Large intestine (tissue), 3 donors: ENCODE results near the gene ITPRIPL1. TPM values are rescaled to one million over a fixed set of nuclear protein-coding genes. Genes with fewer than 3 reads are reported as not detected.

ENCODE experiments used
- DNase-seq, 2 donors: peaks; one replicate each; pipeline versions ENCODE4 v3.0.0 to v3.0.0-alpha.2; 2013
- H3K27ac ChIP-seq: one replicate; pipeline ENCODE4 v1.5.1; 2013; ENCODE audit warnings: low read length
- H3K27me3 ChIP-seq: 2 replicates; pipeline ENCODE4 v1.6.1; 2013; ENCODE audit warnings: low read length; ENCODE audit not compliant: control insufficient read depth, insufficient read depth
- H3K36me3 ChIP-seq: 2 replicates; pipeline ENCODE4 v1.6.1; 2013; ENCODE audit warnings: low read length; ENCODE audit not compliant: control insufficient read depth, insufficient read depth
- H3K4me1 ChIP-seq: one replicate; pipeline ENCODE4 v1.6.1; 2013; ENCODE audit warnings: low read length; ENCODE audit not compliant: control insufficient read depth, insufficient read depth
- H3K4me3 ChIP-seq: one replicate; pipeline ENCODE4 v1.5.1; 2013; ENCODE audit warnings: low read length
- H3K9me3 ChIP-seq: one replicate; pipeline ENCODE4 v1.6.1; 2013; ENCODE audit warnings: mild to moderate bottlenecking, low read depth, low read length, moderate library complexity; ENCODE audit not compliant: control insufficient read depth
- WGBS: methylation state at CpG from one replicate; pipeline ENCODE4 v1.1.5; 2013; ENCODE audit warnings: low lambda C conversion rate; ENCODE audit not compliant: insufficient coverage; 5-methylcytosine and 5-hydroxymethylcytosine counted together
- polyA plus RNA-seq: library from polyadenylated mRNA; unstranded; fragments of 120-200 nt; gene quantifications from one replicate; pipeline ENCODE4 v1.2.1, GENCODE V29; 2013

The ITPRIPL1 gene
- polyA plus RNA-seq, 1 donor = 1.9 TPM

- peaks cover 31% of the 10 kb centered on the region for H3K36me3 ChIP-seq
- peak within 1 kb of the TSS; percentile 94 for H3K4me3 ChIP-seq
- DNase-seq = peak; percentile 82 to 92
- H3K27ac ChIP-seq = peak within 1 kb of the TSS; percentile 85
- no peaks in the 10 kb centered on the region for H3K27me3 ChIP-seq
- H3K4me1 ChIP-seq = peaks cover 8% of the 10 kb centered on the region
- no peaks in the 10 kb centered on the region for H3K9me3 ChIP-seq
- WGBS = no CpG with 5 or more reads among the region's 61 CpGs
Measured at GRCh38 chr2:96305091-96305978, 19.8 kb upstream of the ITPRIPL1 start, which contains the start of gene SNRNP200. TSS of gene SNRNP200 (minus strand) at chr2:96305546. CDS start at chr2:96305437, 109 bp downstream.

- Histone ChIP-seq H3K4me1 (peaks cover 8% of the 10 kb centered on the region), H3K9me3 (no peaks in the 10 kb centered on the region), H3K27me3 (no peaks in the 10 kb centered on the region), H3K4me3 (peak overlapping the region; percentile 94), H3K36me3 (peaks cover 29% of the 10 kb centered on the region), H3K27ac (peak overlapping the region; percentile 85)
- no peak for DNase-seq
- WGBS = no CpG with 5 or more reads among the region's 9 CpGs
Measured at GRCh38 chr2:96305979-96306308, 19.2 kb upstream of the ITPRIPL1 start.

- no peak overlapping the region for H3K27ac ChIP-seq
- no peaks in the 10 kb centered on the region for H3K27me3 ChIP-seq
- peak overlapping the region; percentile 94 for H3K4me3 ChIP-seq
- peaks cover 25% of the 10 kb centered on the region for H3K36me3 ChIP-seq
- H3K9me3 ChIP-seq = no peaks in the 10 kb centered on the region
- no peak for DNase-seq
- WGBS = no CpG with 5 or more reads among the region's 3 CpGs
- peaks cover 8% of the 10 kb centered on the region for H3K4me1 ChIP-seq
Measured at GRCh38 chr2:96306370-96306769, 18.7 kb upstream of the ITPRIPL1 start.

GRCh38 chr2:96308248-96308647 lies 16.9 kb upstream of the ITPRIPL1 start:
- Histone ChIP-seq H3K27me3 (no peaks in the 10 kb centered on the region), H3K4me3 (no peak overlapping the region), H3K27ac (no peak overlapping the region), H3K4me1 (peaks cover 8% of the 10 kb centered on the region), H3K9me3 (no peaks in the 10 kb centered on the region), H3K36me3 (peaks cover 7% of the 10 kb centered on the region)
- 90% methylated on average over 2 of the region's 5 CpGs for WGBS
- no peak for DNase-seq

- Histone ChIP-seq H3K36me3 (no peaks in the 10 kb centered on the region), H3K27me3 (peaks cover 28% of the 10 kb centered on the region), H3K9me3 (no peaks in the 10 kb centered on the region), H3K27ac (no peak overlapping the region), H3K4me1 (no peaks in the 10 kb centered on the region), H3K4me3 (no peak overlapping the region)
- DNase-seq = no peak
- no CpG with 5 or more reads among the region's 3 CpGs for WGBS
Measured at GRCh38 chr2:96315005-96315399, 10.1 kb upstream of the ITPRIPL1 start.

- DNase-seq = no peak
- H3K4me3 ChIP-seq = no peak overlapping the region
- H3K27me3 ChIP-seq = peaks cover 32% of the 10 kb centered on the region
- no peaks in the 10 kb centered on the region for H3K4me1 ChIP-seq
- H3K9me3 ChIP-seq = no peaks in the 10 kb centered on the region
- WGBS = no CpG with 5 or more reads among the region's 7 CpGs
- no peaks in the 10 kb centered on the region for H3K36me3 ChIP-seq
- no peak overlapping the region for H3K27ac ChIP-seq
Measured at GRCh38 chr2:96315400-96316071, 9.6 kb upstream of the ITPRIPL1 start.

GRCh38 chr2:96316999-96317398 lies 8.1 kb upstream of the ITPRIPL1 start:
- Histone ChIP-seq H3K9me3 (no peaks in the 10 kb centered on the region), H3K27ac (no peak overlapping the region), H3K4me3 (no peak overlapping the region), H3K27me3 (peaks cover 47% of the 10 kb centered on the region), H3K36me3 (no peaks in the 10 kb centered on the region), H3K4me1 (no peaks in the 10 kb centered on the region)
- DNase-seq = no peak

GRCh38 chr2:96317584-96317997 lies 7.5 kb upstream of the ITPRIPL1 start:
- H3K4me3 ChIP-seq = no peak overlapping the region
- no CpG with 5 or more reads among the region's 4 CpGs for WGBS

GRCh38 chr2:96318723-96319122 lies 6.4 kb upstream of the ITPRIPL1 start:
- no peaks in the 10 kb centered on the region for H3K36me3 ChIP-seq
- no CpG with 5 or more reads among the region's 4 CpGs for WGBS
- H3K4me3 ChIP-seq = no peak overlapping the region
- peaks cover 62% of the 10 kb centered on the region for H3K27me3 ChIP-seq
- no peaks in the 10 kb centered on the region for H3K4me1 ChIP-seq
- no peak for DNase-seq
- H3K9me3 ChIP-seq = no peaks in the 10 kb centered on the region
- H3K27ac ChIP-seq = no peak overlapping the region

More at GRCh38 chr2:96317584-96317997, 7.5 kb upstream of the ITPRIPL1 start:
- Histone ChIP-seq H3K27me3 (peaks cover 53% of the 10 kb centered on the region), H3K4me1 (no peaks in the 10 kb centered on the region), H3K36me3 (no peaks in the 10 kb centered on the region), H3K9me3 (no peaks in the 10 kb centered on the region), H3K27ac (no peak overlapping the region)
- DNase-seq = no peak

- Histone ChIP-seq H3K4me3 (no peak overlapping the region), H3K4me1 (no peaks in the 10 kb centered on the region), H3K27ac (no peak overlapping the region), H3K36me3 (no peaks in the 10 kb centered on the region), H3K9me3 (no peaks in the 10 kb centered on the region), H3K27me3 (peaks cover 66% of the 10 kb centered on the region)
- no peak for DNase-seq
- no CpG with 5 or more reads among the region's 1 CpG for whole genome bisulfite sequencing
Measured at GRCh38 chr2:96319396-96319795, 5.7 kb upstream of the ITPRIPL1 start.
